Measurements from ENCODE around the gene LRBA. TPM values are rescaled to one million over a fixed set of nuclear protein-coding genes. Genes with fewer than 3 reads are reported as not detected.

The LRBA gene
- total and polyA plus RNA-seq, 2 of the 4 experiments (the other 2 are of a cell fraction), result 10.2 to 51.6 TPM

DNA sequence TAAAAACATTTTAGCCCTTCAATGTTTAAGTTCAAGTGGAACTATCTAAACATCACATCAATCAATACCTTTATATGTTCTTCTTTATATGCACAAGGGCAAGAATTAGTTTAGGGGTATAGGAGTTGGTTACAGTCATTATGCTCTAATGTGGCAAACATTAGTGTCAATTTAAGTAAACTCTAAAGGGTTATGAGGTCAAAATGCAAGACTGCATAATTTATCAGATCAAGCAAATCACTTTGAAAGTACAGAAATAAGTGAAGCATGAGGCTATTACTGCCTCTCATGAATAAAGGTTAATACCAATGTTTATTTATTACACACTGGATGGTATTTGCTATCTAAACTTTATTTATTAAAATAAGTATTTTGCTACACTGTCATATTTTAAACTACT lies 373.5 kb downstream of the LRBA start:
- no peaks in the 10 kb centered on the region for H3K9me3 ChIP-seq (ENCODE audit: control insufficient read depth, insufficient read depth, low read length)
- H2BK5ac ChIP-seq (ENCODE audit: low read depth, low read length, poor library complexity, severe bottlenecking), result no peak overlapping the region
- H3K27ac ChIP-seq (ENCODE audit: insufficient read depth, low read length), result no peak overlapping the region
- intact Hi-C loops (cut with micrococcal nuclease), result no loop called here
- in situ Hi-C loops (cut with MboI; ENCODE audit: low sequenced_read_pairs), result no loop called here
- H2AK9ac ChIP-seq (replicated peaks; ENCODE audit: low read depth, low read length, poor library complexity), result no peak overlapping the region
- no peak for DNase-seq
- POLR2A ChIA-PET (ENCODE audit: unreplicated experiment), result no interaction called here
- H3K14ac ChIP-seq (replicated peaks; ENCODE audit: low read depth, low read length), result no peak overlapping the region
- no peaks in the 10 kb centered on the region for H4K20me1 ChIP-seq (ENCODE audit: insufficient read depth, low read length)
- dilution Hi-C loops (cut with HindIII; ENCODE audit: low sequenced_read_pairs, unreplicated experiment), result no loop called here
- no TSS peak for BruUV-seq (replicated peaks)
- H2AK5ac ChIP-seq (ENCODE audit: low read depth, low read length), result no peak overlapping the region
- no peak for TF ChIP-seq USF2 (IDR thresholded peaks at IDR 0.05; ENCODE audit: low read depth, low read length)
- TF ChIP-seq POLR2A (IDR thresholded peaks at IDR 0.05; ENCODE audit: low read depth, low read length), result no peak
- TF ChIP-seq, protein P1, sequence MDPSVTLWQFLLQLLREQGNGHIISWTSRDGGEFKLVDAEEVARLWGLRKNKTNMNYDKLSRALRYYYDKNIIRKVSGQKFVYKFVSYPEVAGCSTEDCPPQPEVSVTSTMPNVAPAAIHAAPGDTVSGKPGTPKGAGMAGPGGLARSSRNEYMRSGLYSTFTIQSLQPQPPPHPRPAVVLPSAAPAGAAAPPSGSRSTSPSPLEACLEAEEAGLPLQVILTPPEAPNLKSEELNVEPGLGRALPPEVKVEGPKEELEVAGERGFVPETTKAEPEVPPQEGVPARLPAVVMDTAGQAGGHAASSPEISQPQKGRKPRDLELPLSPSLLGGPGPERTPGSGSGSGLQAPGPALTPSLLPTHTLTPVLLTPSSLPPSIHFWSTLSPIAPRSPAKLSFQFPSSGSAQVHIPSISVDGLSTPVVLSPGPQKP (IDR thresholded peaks at IDR 0.05; ENCODE audit: borderline replicate concordance, low read depth, low read length), result no peak
- no peak for TF ChIP-seq FOS (IDR thresholded peaks at IDR 0.05; ENCODE audit: low read depth, low read length)
- no peak for TF ChIP-seq RFX5 (IDR thresholded peaks at IDR 0.05; ENCODE audit: low read depth, low read length)
- TF ChIP-seq NFE2L2 (IDR thresholded peaks at IDR 0.05; ENCODE audit: low read depth, low read length), result no peak
- CTCF ChIA-PET, result no interaction called here
- no peaks in the 10 kb centered on the region for H3K79me1 ChIP-seq (ENCODE audit: low read depth in 1 of 2, low read length in 2 of 2)
- no peak overlapping the region for H3K18ac ChIP-seq (ENCODE audit: low read depth, low read length)
- H4K8ac ChIP-seq (ENCODE audit: low read depth in 2 of 2, low read length in 2 of 2), result no peak overlapping the region
- no peak overlapping the region for H3K23ac ChIP-seq (ENCODE audit: low read depth, low read length)
- H3K56ac ChIP-seq (ENCODE audit: extremely low read depth, insufficient read depth, low read length), result no peak overlapping the region
- no peak overlapping the region for H2BK20ac ChIP-seq (ENCODE audit: low read depth, low read length)
- no peak for ATAC-seq (ENCODE audit: low read depth)
- H3K27me3 ChIP-seq (ENCODE audit: control insufficient read depth, insufficient read depth, low read length), result no peaks in the 10 kb centered on the region
- H3K4me3 ChIP-seq (ENCODE audit: insufficient read depth, low read depth, low read length), result no peak overlapping the region
- H3K4ac ChIP-seq (ENCODE audit: low read depth, low read length), result no peak overlapping the region
- no peak overlapping the region for H2BK15ac ChIP-seq (ENCODE audit: low read depth, low read length)
- H3K36me3 ChIP-seq (ENCODE audit: control insufficient read depth, insufficient read depth, low read length), result no peaks in the 10 kb centered on the region
- no peak overlapping the region for H3K4me2 ChIP-seq (ENCODE audit: low read depth, low read length)
- H3K9ac ChIP-seq (ENCODE audit: low read depth, low read length), result no peak overlapping the region
- no peak overlapping the region for H2BK120ac ChIP-seq (ENCODE audit: low read depth, low read length)
- no peak overlapping the region for H4K5ac ChIP-seq (ENCODE audit: low read depth, low read length)
- no peaks in the 10 kb centered on the region for H3K9me1 ChIP-seq (ENCODE audit: insufficient read depth, low read length)
- no peak overlapping the region for H2AFZ ChIP-seq (replicated peaks; ENCODE audit: low read length, poor library complexity)
- no peaks in the 10 kb centered on the region for H3K4me1 ChIP-seq (ENCODE audit: control insufficient read depth, insufficient read depth, low read length)
- H4K91ac ChIP-seq (ENCODE audit: insufficient read depth, low read depth, low read length), result no peak overlapping the region
